HepG2 (cell line): ENCODE results near the gene ZMPSTE24. TPM values are rescaled to one million over a fixed set of nuclear protein-coding genes. Genes with fewer than 3 reads are reported as not detected.

Source experiments
- ATAC-seq: fragments of 200-7000 bp; cut with Tn5 transposase; 3 replicates; pipeline ENCODE4 v1.9.1; 2020; ENCODE audit warnings: mild to moderate bottlenecking, moderate library complexity
- BruUV-seq: library from RNA; stranded (reverse); fragments of 400-500 nt; replicated peaks from 2 replicates; lab custom pipeline; 2021; lab: Mats Ljungman, UMichigan
- CTCF ChIA-PET: fragments of 300-600 bp; formaldehyde crosslinking; extraction: SDS; loops from one replicate; lab custom pipeline; 2021; ENCODE audit warnings: low total read pairs, inconsistent platforms, low intra/inter-chr PET ratio; lab: Yijun Ruan, JAX
- POLR2A ChIA-PET: fragments of 350-600 bp; sonication (Branson Sonifier 250); formaldehyde crosslinking; loops from one replicate; lab custom pipeline; 2020; ENCODE audit warnings: antibody characterized with exemption, inconsistent platforms; lab: Yijun Ruan, JAX
- DNase-seq: peaks from one replicate; pipeline ENCODE4 v3.0.0-alpha.2; 2015; ENCODE audit warnings: low spot score
- FAIRE-seq: peaks from 3 replicates; lab custom pipeline; 2011; peaks lifted over from hg19 to GRCh38; lab: Jason Lieb, UNC
- H2AFZ ChIP-seq: one replicate; pipeline ENCODE4 v1.6.1; 2011; ENCODE audit warnings: low read length, inconsistent platforms
- H3K27ac ChIP-seq: fragments of 300-600 bp; 3 replicates; pipeline ENCODE4 v1.8.0; 2011; ENCODE audit warnings: mixed run types, mild to moderate bottlenecking, mixed read lengths, low read length, inconsistent platforms; ENCODE audit not compliant: insufficient read depth; ENCODE audit errors: extremely low read length
- H3K27me3 ChIP-seq, 2 experiments: fragments of 200-600 bp in 1 of 2; 2 replicates in 1 of 2; 3 replicates in 1 of 2; pipeline versions ENCODE4 v1.6.0 to v1.8.0; 2011; ENCODE audit warnings: low read length in 2 of 2, mild to moderate bottlenecking in 2 of 2, moderate library complexity in 2 of 2, inconsistent platforms in 1 of 2; ENCODE audit not compliant: insufficient read depth in 2 of 2, control insufficient read depth in 1 of 2
- H3K36me3 ChIP-seq, 2 experiments: fragments of 200-600 bp in 1 of 2; replicated peaks in 1 of 2; 2 replicates in 1 of 2; 3 replicates in 1 of 2; pipeline versions ENCODE4 v1.5.1 to v1.8.0; 2011; ENCODE audit warnings: low read length in 2 of 2, inconsistent platforms in 1 of 2; ENCODE audit not compliant: insufficient read depth in 2 of 2, control insufficient read depth in 1 of 2
- H3K4me1 ChIP-seq: 2 replicates; pipeline ENCODE4 v1.5.1; 2012; ENCODE audit warnings: low read length, inconsistent platforms; ENCODE audit not compliant: insufficient read depth
- H3K4me2 ChIP-seq: 2 replicates; pipeline ENCODE4 v1.6.0; 2011; ENCODE audit warnings: low read depth, low read length, inconsistent platforms
- H3K4me3 ChIP-seq, 3 experiments: fragments of 200-600 bp in 1 of 3; sonication (generic), shearing (Covaris generic) in 1 of 3; replicated peaks in 1 of 3; 2 replicates each; pipeline ENCODE4 v1.5.1; 2011 to 2016; ENCODE audit warnings: low read length in 3 of 3, inconsistent platforms in 2 of 3, low read depth in 2 of 3, mild to moderate bottlenecking in 2 of 3, control low read depth in 1 of 3, mixed read lengths in 1 of 3; ENCODE audit not compliant: insufficient read depth in 1 of 3
- H3K79me2 ChIP-seq: one replicate; pipeline ENCODE4 v1.6.1; 2011; ENCODE audit warnings: low read length, inconsistent platforms; ENCODE audit not compliant: insufficient read depth
- H3K9ac ChIP-seq: 2 replicates; pipeline ENCODE4 v1.6.0; 2011; ENCODE audit warnings: mild to moderate bottlenecking, low read depth, low read length, inconsistent platforms; ENCODE audit not compliant: insufficient read depth
- H3K9me3 ChIP-seq: 2 replicates; pipeline ENCODE4 v1.5.1; 2012; ENCODE audit warnings: mild to moderate bottlenecking, low read length
- H4K20me1 ChIP-seq: 2 replicates; pipeline ENCODE4 v1.6.0; 2011; ENCODE audit warnings: inconsistent platforms, mild to moderate bottlenecking, low read length, moderate library complexity; ENCODE audit not compliant: insufficient read depth
- AHDC1 ChIP-seq: sonication (generic); formaldehyde crosslinking; IDR thresholded peaks from 2 replicates; pipeline ENCODE4 v1.5.1; 2020; ENCODE audit warnings: mild to moderate bottlenecking, missing genetic modification reagents, borderline replicate concordance
- LBX2 ChIP-seq: sonication (generic); formaldehyde crosslinking; IDR thresholded peaks from 2 replicates; pipeline ENCODE4 v1.5.0; 2020; ENCODE audit warnings: missing genetic modification reagents, mild to moderate bottlenecking, borderline replicate concordance
- TEAD2 ChIP-seq: sonication (generic); formaldehyde crosslinking; IDR thresholded peaks from 2 replicates; pipeline ENCODE4 v1.9.0; 2021; ENCODE audit warnings: missing genetic modification reagents
- THAP9 ChIP-seq: sonication (generic); formaldehyde crosslinking; IDR thresholded peaks from 2 replicates; pipeline ENCODE4; 2020; ENCODE audit warnings: missing genetic modification reagents, mild to moderate bottlenecking, borderline replicate concordance
- USF2 ChIP-seq, 2 experiments: sonication (generic) in 1 of 2; formaldehyde crosslinking in 1 of 2; IDR thresholded peaks; 2 replicates each; pipeline versions ENCODE4 v1.5.1 to v1.6.1; 2011 to 2020; ENCODE audit warnings: borderline replicate concordance in 1 of 2, low read depth in 1 of 2, low read length in 1 of 2, mild to moderate bottlenecking in 1 of 2, missing genetic modification reagents in 1 of 2, moderate library complexity in 1 of 2
- ZFP82 ChIP-seq: sonication (generic); formaldehyde crosslinking; IDR thresholded peaks from 2 replicates; pipeline ENCODE4 v1.5.1; 2020; ENCODE audit warnings: mild to moderate bottlenecking, missing genetic modification reagents, borderline replicate concordance
- ZNF503 ChIP-seq: sonication (generic); formaldehyde crosslinking; IDR thresholded peaks from 2 replicates; pipeline ENCODE4 v1.4.0; 2020; ENCODE audit warnings: missing genetic modification reagents
- ZNF790 ChIP-seq: sonication (generic); formaldehyde crosslinking; IDR thresholded peaks from 2 replicates; pipeline ENCODE4 v1.8.0; 2022; ENCODE audit warnings: missing genetic modification reagents, mild to moderate bottlenecking, borderline replicate concordance
- WGBS: methylation state at CpG from one replicate; pipeline ENCODE4 v1.1.6; 2017; ENCODE audit warnings: low lambda C conversion rate; 5-methylcytosine and 5-hydroxymethylcytosine counted together
- in situ Hi-C: cut with HindIII; loops from 2 replicates; pipeline ENCODE4 v1.10.0; 2017; ENCODE audit warnings: low pct_unique_long_range_greater_than_20kb; ENCODE audit not compliant: extremely low pct_ligation_motif_present
- intact Hi-C: fragments of 100-400 bp; cut with micrococcal nuclease; formaldehyde crosslinking; loops from one replicate; pipeline ENCODE4 v1.10.0; 2022; ENCODE audit not compliant: unreplicated experiment
- polyA plus RNA-seq, 8 experiments: library from polyadenylated mRNA; depleted of rRNA in 3 of 8; stranded (reverse) in 7 of 8; unstranded in 1 of 8; fragments of >200 nt; fragmentation: Illumina TruSeq in 4 of 8; extraction: Trizol in 4 of 8; gene quantifications; 2 replicates each; pipeline versions ENCODE4 v1.2.1 to v1.2.3, GENCODE V29; 2011 to 2016; ENCODE audit warnings: low read depth in 4 of 8, missing spikeins in 1 of 8, mixed read lengths in 1 of 8; ENCODE audit not compliant: insufficient read depth in 1 of 8
- total RNA-seq, 5 experiments: library from RNA; depleted of rRNA; stranded (reverse); fragments of >200 nt; fragmentation: Illumina TruSeq; extraction: Trizol; gene quantifications; 2 replicates each; pipeline ENCODE4 v1.2.3, GENCODE V29; 2016; ENCODE audit warnings: low read depth in 1 of 5

ZMPSTE24 gene
- total and polyA plus RNA-seq, 2 of the 13 experiments (the other 11 are each of a cell fraction or from before 2014, with no cell fraction given) = 13.6 to 60.2 TPM

- Histone ChIP-seq H3K36me3 (peaks cover 3 to 21% of the 10 kb centered on the region in 2 experiments; a peak in 4 of 5 replicates), H3K4me3 (peak overlapping the region; percentile 92 to 99 (median 97)), H3K4me1 (peaks cover 17% of the 10 kb centered on the region), H3K9ac (peak overlapping the region; percentile 91), H3K9me3 (no peaks in the 10 kb centered on the region), H3K79me2 (peaks cover 41% of the 10 kb centered on the region), H3K27ac (peak overlapping the region; percentile 73), H3K4me2 (peak overlapping the region; percentile 79), H2AFZ (peak overlapping the region; percentile 38), H4K20me1 (no peaks in the 10 kb centered on the region), H3K27me3 (no peaks in the 10 kb centered on the region; a peak in 1 of 5 replicates)
- POLR2A ChIA-PET = interaction anchor here (0.7 to 1.6 kb wide), 7 partner anchors 9 to 218 kb away, joined by 3 to 13 read pairs (median 6); partner anchors contain the start of genes CAP1, COL9A2 and TMCO2
- ATAC-seq = no peak; the same call in 2 of the 3 replicates
- intact Hi-C loops (loop anchor here (5.0 to 10.0 kb wide), 2 partner anchors 56 to 96 kb away; partner anchors contain the start of genes COL9A2 and RLF), in situ Hi-C loops (no loop called here)
- CTCF ChIA-PET = no interaction called here
- 0% methylated on average over 5 of the region's 10 CpGs for WGBS
- TSS peak; percentile 81 for BruUV-seq
- peak; percentile 3 for DNase-seq
- no peak for FAIRE-seq
- TF ChIP-seq USF2 (IDR thresholded peaks at IDR 0.05; ENCODE audit: low read depth, low read length) (no peak), USF2 (CRISPR knock-in tag; IDR thresholded peaks at IDR 0.05; ENCODE audit: borderline replicate concordance) (no peak), TEAD2 (CRISPR knock-in tag) (no peak), THAP9 (CRISPR knock-in tag) (peak; percentile 97; the same call in 1 of the 2 replicates), ZFP82 (CRISPR knock-in tag) (0 out of 2 replicates have a peak, but pooled peaks have one; percentile 34), ZNF503 (CRISPR knock-in tag) (0 out of 2 replicates have a peak, but pooled peaks have one; percentile 9), LBX2 (CRISPR knock-in tag) (peak; percentile 16; the same call in 1 of the 2 replicates), ZNF790 (0 out of 2 replicates have a peak, but pooled peaks have one; percentile 6), AHDC1 (CRISPR knock-in tag) (0 out of 2 replicates have a peak, but pooled peaks have one; percentile 4)
Observed at GRCh38 chr1:40258445-40258769, 371 bp downstream of the ZMPSTE24 start.
